Measurements from ENCODE around the gene RPS18.
A peak's percentile ranks its signal among the peaks of the same experiment; 100 is the strongest.

- TF ChIP-seq ARNTL (CRISPR knock-in tag; IDR thresholded peaks at IDR 0.05; ENCODE audit: borderline replicate concordance, low read depth) (no peak), SNAI2 (CRISPR knock-in tag; IDR thresholded peaks at IDR 0.05) (no peak), TOX (CRISPR knock-in tag; IDR thresholded peaks at IDR 0.05; ENCODE audit: borderline replicate concordance) (no peak), PATZ1 (CRISPR knock-in tag; IDR thresholded peaks at IDR 0.05; ENCODE audit: borderline replicate concordance) (no peak), CREB5 (CRISPR knock-in tag; IDR thresholded peaks at IDR 0.05; ENCODE audit: low read depth) (no peak), ZNF70 (CRISPR knock-in tag; IDR thresholded peaks at IDR 0.05) (peak; percentile 33; the same call in 1 of the 2 replicates), BACH2 (CRISPR knock-in tag; IDR thresholded peaks at IDR 0.05; ENCODE audit: borderline replicate concordance) (no peak), ZFP3 (CRISPR knock-in tag; IDR thresholded peaks at IDR 0.05) (no peak), ESRRG (CRISPR knock-in tag; IDR thresholded peaks at IDR 0.05) (no peak)
Measured at GRCh38 chr6:33316603-33317418, 44.9 kb downstream of the RPS18 start.
